K562 (cell line): ENCODE results near the gene TMEM209. TPM values are rescaled to one million over a fixed set of nuclear protein-coding genes. Genes with fewer than 3 reads are reported as not detected.

Experiments used
- ATF1 ChIP-seq, 2 experiments: fragments of 450-650 bp in 1 of 2; IDR thresholded peaks; 2 replicates each; pipeline ENCODE4 v1.6.1; 2016; ENCODE audit warnings: missing compliant biosample characterization in 1 of 2, missing genetic modification characterization in 1 of 2
- C11orf30 ChIP-seq: fragments of 450-650 bp; IDR thresholded peaks from 2 replicates; pipeline ENCODE4 v1.6.1; 2016; ENCODE audit warnings: low read depth, mild to moderate bottlenecking
- HDAC3 ChIP-seq: fragments of 450-650 bp; IDR thresholded peaks from 2 replicates; pipeline ENCODE4 v1.6.1; 2018; ENCODE audit warnings: borderline replicate concordance, mild to moderate bottlenecking, moderate library complexity; ENCODE audit not compliant: partially characterized antibody
- HOXB6 ChIP-seq: fragments of 250-450 bp; sonication (Bioruptor Pico); IDR thresholded peaks from 2 replicates; pipeline ENCODE4 v1.5.1; 2022; ENCODE audit warnings: mild to moderate bottlenecking, borderline replicate concordance
- KHSRP ChIP-seq: fragments of 450-650 bp; IDR thresholded peaks from 2 replicates; pipeline ENCODE4 v1.6.1; 2017
- MAFK ChIP-seq: IDR thresholded peaks from 2 replicates; pipeline ENCODE4 v1.6.1; 2011; ENCODE audit warnings: low read length, improper control_type of control experiment
- NEUROD1 ChIP-seq: fragments of 150-350 bp; IDR thresholded peaks from 2 replicates; pipeline ENCODE4 v1.6.1; 2014; ENCODE audit warnings: borderline replicate concordance, low read length, low read depth; ENCODE audit not compliant: partially characterized antibody
- RBBP5 ChIP-seq: fragments of 200-600 bp; sonication (generic); IDR thresholded peaks from 2 replicates; pipeline ENCODE4 v1.6.1; 2012; ENCODE audit warnings: borderline replicate concordance, mild to moderate bottlenecking, low read length, control low read depth, inconsistent platforms; ENCODE audit not compliant: insufficient read depth, poor library complexity, severe bottlenecking
- SMAD4 ChIP-seq: fragments of 250-450 bp; sonication (Bioruptor Pico); conservative IDR thresholded peaks from 2 replicates; pipeline ENCODE4 v1.8.0; 2021; ENCODE audit warnings: inconsistent platforms, mild to moderate bottlenecking, moderate library complexity
- SOX6 ChIP-seq: fragments of 450-650 bp; IDR thresholded peaks from 2 replicates; pipeline ENCODE4 v1.6.1; 2014; ENCODE audit warnings: mild to moderate bottlenecking
- XRCC4 ChIP-seq: IDR thresholded peaks from one replicate; pipeline ENCODE4 v1.6.1; 2011; ENCODE audit not compliant: insufficient read depth, insufficient read length; ENCODE audit errors: extremely low read depth
- YY1 ChIP-seq, 3 experiments: IDR thresholded peaks; 2 replicates each; pipeline ENCODE4 v1.6.1; 2011; ENCODE audit warnings: low read length in 2 of 3, mild to moderate bottlenecking in 2 of 3, moderate library complexity in 2 of 3, borderline replicate concordance in 1 of 3, control low read depth in 1 of 3, low read depth in 1 of 3; ENCODE audit not compliant: insufficient read depth in 3 of 3, insufficient replicate concordance in 2 of 3, control insufficient read depth in 1 of 3, insufficient read length in 1 of 3; ENCODE audit errors: extremely low read depth in 1 of 3
- ZHX1 ChIP-seq: fragments of 150-350 bp; conservative IDR thresholded peaks from 2 replicates; pipeline ENCODE4 v1.6.1; 2014; ENCODE audit warnings: low read length
- ZNF140 ChIP-seq: fragments of 250-450 bp; sonication (Bioruptor Pico); IDR thresholded peaks from 2 replicates; pipeline ENCODE4 v1.8.0; 2021; ENCODE audit warnings: moderate library complexity, mild to moderate bottlenecking, inconsistent platforms
- ZNF280B ChIP-seq: fragments of 250-450 bp; sonication (Bioruptor Pico); IDR thresholded peaks from 2 replicates; pipeline ENCODE4 v1.5.1; 2021; ENCODE audit warnings: mild to moderate bottlenecking
- polyA plus RNA-seq, 8 experiments: library from polyadenylated mRNA; depleted of rRNA in 4 of 8; stranded (reverse) in 5 of 8; unstranded in 3 of 8; fragments of >200 nt; fragmentation: Nextera tagmentation in 2 of 8; fragmentation: Illumina TruSeq in 1 of 8; extraction: Ambion mirVana in 2 of 8; extraction: Trizol in 1 of 8; gene quantifications; 2 replicates each; pipeline versions ENCODE4 v1.2.1 to v1.2.3, GENCODE V29; 2011 to 2014; ENCODE audit warnings: inconsistent platforms in 1 of 8, missing spikeins in 1 of 8
- total RNA-seq, 7 experiments: library from RNA; depleted of rRNA in 6 of 7; stranded (reverse); fragments of >200 nt in 6 of 7; fragmentation: Illumina TruSeq in 2 of 7; extraction: Trizol in 2 of 7; gene quantifications; 2 replicates each; pipeline versions ENCODE4 v1.2.1 to v1.2.3, GENCODE V29; 2011 to 2021; ENCODE audit warnings: low replicate concordance in 1 of 7
- TF ChIP-seq, protein P1 (sequence below): fragments of 250-450 bp; sonication (Bioruptor Pico); IDR thresholded peaks from 2 replicates; pipeline ENCODE4 v1.4.0; 2020; ENCODE audit warnings: mild to moderate bottlenecking, moderate library complexity, borderline replicate concordance
- TF ChIP-seq, protein P2 (sequence below): fragments of 250-450 bp; sonication (Bioruptor Pico); IDR thresholded peaks from 2 replicates; pipeline ENCODE4 v1.8.0; 2022; ENCODE audit warnings: moderate library complexity, mild to moderate bottlenecking, inconsistent platforms
- TF ChIP-seq, protein P3 (sequence below), 2 experiments: fragments of 450-650 bp in 1 of 2; sonication (generic) in 1 of 2; formaldehyde crosslinking in 1 of 2; IDR thresholded peaks in 1 of 2; conservative IDR thresholded peaks in 1 of 2; 2 replicates each; pipeline versions ENCODE4 v1.6.1 to v1.8.1; 2016 to 2023; ENCODE audit warnings: mild to moderate bottlenecking in 2 of 2, moderate library complexity in 2 of 2, inconsistent platforms in 1 of 2, missing genetic modification reagents in 1 of 2

TMEM209 gene
- total and polyA plus RNA-seq, 9 of the 15 experiments (the other 6 are each of a cell fraction or from before 2014, with no cell fraction given), result 36.8 to 116 (median 76.6) TPM

DNA sequence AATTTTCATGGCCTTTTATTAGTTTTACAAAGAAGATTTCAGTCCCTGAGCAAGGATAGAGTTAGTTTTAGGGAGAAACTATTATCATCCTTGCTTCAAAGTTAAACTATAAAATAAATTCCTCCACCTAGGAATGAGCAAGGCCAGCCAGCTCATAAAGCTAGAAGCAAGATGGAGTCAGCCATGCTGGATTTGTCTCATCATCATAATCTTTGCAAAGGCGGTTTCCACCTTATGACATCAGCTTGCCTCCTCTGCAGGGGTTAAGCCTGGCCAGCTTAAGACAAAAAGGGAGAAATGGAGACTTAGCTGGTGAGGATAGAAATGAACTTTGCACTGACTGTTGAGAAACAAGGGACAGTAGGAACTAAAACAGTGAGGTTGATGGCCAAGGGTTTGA lies 21.1 kb upstream of the TMEM209 start (continued):
- TF ChIP-seq YY1 (IDR thresholded peaks at IDR 0.05; ENCODE audit: borderline replicate concordance in 1 of 3, control insufficient read depth in 1 of 3, extremely low read depth in 1 of 3, insufficient read depth in 3 of 3, insufficient read length in 1 of 3, insufficient replicate concordance in 2 of 3, low read depth in 1 of 3, low read length in 2 of 3) (peak in 1 of 3 experiments; percentile 34), ATF1 (CRISPR knock-in tag; IDR thresholded peaks at IDR 0.05) (no peak), ATF1 (tag; IDR thresholded peaks at IDR 0.05) (no peak), KHSRP (no peak), ZHX1 (no peak), ZNF280B (CRISPR knock-in tag) (no peak), XRCC4 (no peak), RBBP5 (no peak), NEUROD1 (no peak), HOXB6 (CRISPR knock-in tag) (no peak), SOX6 (no peak), HDAC3 (no peak), C11orf30 (peak; percentile 79), SMAD4 (CRISPR knock-in tag) (peak; percentile 87), MAFK (no peak), ZNF140 (no peak)
- TF ChIP-seq, protein P1, sequence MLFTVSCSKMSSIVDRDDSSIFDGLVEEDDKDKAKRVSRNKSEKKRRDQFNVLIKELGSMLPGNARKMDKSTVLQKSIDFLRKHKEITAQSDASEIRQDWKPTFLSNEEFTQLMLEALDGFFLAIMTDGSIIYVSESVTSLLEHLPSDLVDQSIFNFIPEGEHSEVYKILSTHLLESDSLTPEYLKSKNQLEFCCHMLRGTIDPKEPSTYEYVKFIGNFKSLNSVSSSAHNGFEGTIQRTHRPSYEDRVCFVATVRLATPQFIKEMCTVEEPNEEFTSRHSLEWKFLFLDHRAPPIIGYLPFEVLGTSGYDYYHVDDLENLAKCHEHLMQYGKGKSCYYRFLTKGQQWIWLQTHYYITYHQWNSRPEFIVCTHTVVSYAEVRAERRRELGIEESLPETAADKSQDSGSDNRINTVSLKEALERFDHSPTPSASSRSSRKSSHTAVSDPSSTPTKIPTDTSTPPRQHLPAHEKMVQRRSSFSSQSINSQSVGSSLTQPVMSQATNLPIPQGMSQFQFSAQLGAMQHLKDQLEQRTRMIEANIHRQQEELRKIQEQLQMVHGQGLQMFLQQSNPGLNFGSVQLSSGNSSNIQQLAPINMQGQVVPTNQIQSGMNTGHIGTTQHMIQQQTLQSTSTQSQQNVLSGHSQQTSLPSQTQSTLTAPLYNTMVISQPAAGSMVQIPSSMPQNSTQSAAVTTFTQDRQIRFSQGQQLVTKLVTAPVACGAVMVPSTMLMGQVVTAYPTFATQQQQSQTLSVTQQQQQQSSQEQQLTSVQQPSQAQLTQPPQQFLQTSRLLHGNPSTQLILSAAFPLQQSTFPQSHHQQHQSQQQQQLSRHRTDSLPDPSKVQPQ, result no peak
- TF ChIP-seq, protein P2, sequence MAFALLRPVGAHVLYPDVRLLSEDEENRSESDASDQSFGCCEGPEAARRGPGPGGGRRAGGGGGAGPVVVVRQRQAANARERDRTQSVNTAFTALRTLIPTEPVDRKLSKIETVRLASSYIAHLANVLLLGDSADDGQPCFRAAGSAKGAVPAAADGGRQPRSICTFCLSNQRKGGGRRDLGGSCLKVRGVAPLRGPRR (CRISPR knock-in tag), result no peak
- TF ChIP-seq, protein P3, sequence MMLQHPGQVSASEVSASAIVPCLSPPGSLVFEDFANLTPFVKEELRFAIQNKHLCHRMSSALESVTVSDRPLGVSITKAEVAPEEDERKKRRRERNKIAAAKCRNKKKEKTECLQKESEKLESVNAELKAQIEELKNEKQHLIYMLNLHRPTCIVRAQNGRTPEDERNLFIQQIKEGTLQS (IDR thresholded peaks at IDR 0.05), result peak; percentile 27; the same call in 1 of the 2 replicates
- TF ChIP-seq, protein P3 (CRISPR knock-in tag; conservative IDR thresholded peaks at IDR 0.05), result no peak
